Transverse colon (tissue), 4 donors: ENCODE measurements around the gene STH.

Experiments
- POLR2A ChIP-seq: fragments of 450-650 bp; IDR thresholded peaks from one replicate; pipeline ENCODE4 v1.6.1; 2016; ENCODE audit warnings: antibody characterized with exemption, mild to moderate bottlenecking, moderate library complexity
- POLR2AphosphoS5 ChIP-seq, 3 donors: sonication (generic); formaldehyde crosslinking; IDR thresholded peaks; one replicate each; pipeline ENCODE4 v1.6.1; 2016; ENCODE audit warnings: antibody characterized with exemption in 3 of 3
- TF ChIP-seq, protein P1 (sequence below), 5 experiments: fragments of 200-600 bp in 3 of 5; fragments of 450-650 bp in 2 of 5; sonication (generic) in 3 of 5; IDR thresholded peaks; 1 replicate in 2 of 5; 2 replicates in 3 of 5; pipeline ENCODE4 v1.5.1; 2016 to 2017; ENCODE audit warnings: antibody characterized with exemption in 5 of 5, inconsistent platforms in 3 of 5, mild to moderate bottlenecking in 2 of 5, moderate library complexity in 1 of 5

DNA sequence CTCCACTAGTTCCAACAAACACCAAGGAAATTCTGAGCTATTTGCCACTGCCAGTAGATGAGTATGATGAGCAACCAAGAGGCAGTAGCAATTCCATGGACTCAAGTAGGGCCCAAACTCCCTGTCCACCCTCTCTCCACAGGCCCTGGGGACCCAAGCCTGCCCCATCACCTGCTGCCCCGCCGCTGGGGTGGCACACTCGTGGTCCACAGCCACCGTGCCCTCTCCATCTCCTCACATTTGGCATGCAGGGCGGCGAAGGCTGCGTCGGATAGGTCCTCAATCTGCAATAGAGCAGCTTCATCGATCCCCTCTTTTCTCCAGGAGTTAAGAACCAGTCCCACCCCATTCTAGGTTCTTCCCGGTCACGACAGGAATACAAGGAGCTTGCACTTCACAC, 33.9 kb downstream of the STH start:
- no peak for TF ChIP-seq POLR2A
- no peak for TF ChIP-seq POLR2AphosphoS5 (IDR thresholded peaks at IDR 0.05)
- TF ChIP-seq, protein P1, sequence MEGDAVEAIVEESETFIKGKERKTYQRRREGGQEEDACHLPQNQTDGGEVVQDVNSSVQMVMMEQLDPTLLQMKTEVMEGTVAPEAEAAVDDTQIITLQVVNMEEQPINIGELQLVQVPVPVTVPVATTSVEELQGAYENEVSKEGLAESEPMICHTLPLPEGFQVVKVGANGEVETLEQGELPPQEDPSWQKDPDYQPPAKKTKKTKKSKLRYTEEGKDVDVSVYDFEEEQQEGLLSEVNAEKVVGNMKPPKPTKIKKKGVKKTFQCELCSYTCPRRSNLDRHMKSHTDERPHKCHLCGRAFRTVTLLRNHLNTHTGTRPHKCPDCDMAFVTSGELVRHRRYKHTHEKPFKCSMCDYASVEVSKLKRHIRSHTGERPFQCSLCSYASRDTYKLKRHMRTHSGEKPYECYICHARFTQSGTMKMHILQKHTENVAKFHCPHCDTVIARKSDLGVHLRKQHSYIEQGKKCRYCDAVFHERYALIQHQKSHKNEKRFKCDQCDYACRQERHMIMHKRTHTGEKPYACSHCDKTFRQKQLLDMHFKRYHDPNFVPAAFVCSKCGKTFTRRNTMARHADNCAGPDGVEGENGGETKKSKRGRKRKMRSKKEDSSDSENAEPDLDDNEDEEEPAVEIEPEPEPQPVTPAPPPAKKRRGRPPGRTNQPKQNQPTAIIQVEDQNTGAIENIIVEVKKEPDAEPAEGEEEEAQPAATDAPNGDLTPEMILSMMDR (IDR thresholded peaks at IDR 0.05): no peak
